Epithelial cell of esophagus (primary cell): ENCODE measurements around the gene POPDC3.
"Not testable (repeated sequence)": the region's sequence is repeated elsewhere in the genome, so short reads cannot be mapped to it uniquely, and the experiment has no call there.

Source experiments
- DNase-seq: peaks from one replicate; pipeline ENCODE4 v3.0.0; 2010; ENCODE audit warnings: low read depth
- H3K4me3 ChIP-seq: 2 replicates; pipeline ENCODE4 v1.5.1; 2011; ENCODE audit warnings: mild to moderate bottlenecking, low read length, control low read depth
- CTCF ChIP-seq: IDR thresholded peaks from 2 replicates; pipeline ENCODE4 v1.5.1; 2011; ENCODE audit warnings: low read depth, mild to moderate bottlenecking, low read length, control low read depth, inconsistent platforms; ENCODE audit not compliant: insufficient read depth; ENCODE audit errors: missing control alignments

The POPDC3 gene, protein sequence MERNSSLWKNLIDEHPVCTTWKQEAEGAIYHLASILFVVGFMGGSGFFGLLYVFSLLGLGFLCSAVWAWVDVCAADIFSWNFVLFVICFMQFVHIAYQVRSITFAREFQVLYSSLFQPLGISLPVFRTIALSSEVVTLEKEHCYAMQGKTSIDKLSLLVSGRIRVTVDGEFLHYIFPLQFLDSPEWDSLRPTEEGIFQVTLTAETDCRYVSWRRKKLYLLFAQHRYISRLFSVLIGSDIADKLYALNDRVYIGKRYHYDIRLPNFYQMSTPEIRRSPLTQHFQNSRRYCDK

DNA sequence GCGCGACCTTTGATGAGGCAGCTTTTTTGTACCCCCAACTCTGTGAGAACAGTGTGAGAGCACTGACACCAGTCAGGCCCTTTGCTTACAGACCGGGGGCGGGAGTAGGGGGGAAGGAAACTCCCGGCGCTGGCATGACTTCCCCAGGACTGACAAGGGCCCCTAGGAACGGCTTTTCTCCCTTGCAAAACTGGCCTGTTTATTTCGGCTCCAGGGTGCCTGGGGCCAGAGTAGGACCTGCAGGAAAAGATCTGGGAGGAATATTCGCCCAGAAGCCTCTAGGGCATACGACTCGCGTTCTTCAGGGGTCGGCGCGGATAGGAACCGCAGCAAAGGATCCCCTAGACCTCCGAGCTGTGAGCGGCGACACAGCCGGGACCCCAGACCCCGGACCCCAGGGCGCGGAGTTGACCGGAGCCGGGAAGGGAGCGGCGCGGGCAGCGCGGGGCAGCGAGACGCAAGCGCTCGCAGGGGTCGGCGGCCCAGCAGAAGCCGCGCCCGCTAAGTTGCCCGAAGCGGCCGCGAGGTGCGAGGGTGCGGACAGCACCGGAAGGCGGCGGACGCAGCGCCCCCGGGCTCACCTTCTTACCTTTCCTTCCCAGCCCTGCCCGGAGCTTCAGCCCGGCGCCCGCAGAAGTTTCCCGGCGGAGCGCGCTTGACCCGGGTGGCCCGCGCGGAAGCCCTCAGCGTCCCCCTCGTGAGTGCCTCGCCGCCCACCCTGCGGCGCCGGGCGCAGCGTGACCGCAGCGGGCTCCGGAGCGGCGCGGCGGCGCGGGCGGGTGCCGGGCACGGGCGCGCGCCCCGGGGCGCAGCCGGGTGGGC lies at the start of gene POPDC3:
TSS of gene POPDC3 (minus strand) at position 771 of the 822 bp plus-strand sequence. CDS start 18,105 bp downstream, outside the sequence.
- peak within 1 kb of the TSS; percentile 46 for H3K4me3 ChIP-seq
- TF ChIP-seq CTCF = no peak
- DNase-seq = peak; percentile 52

DNA sequence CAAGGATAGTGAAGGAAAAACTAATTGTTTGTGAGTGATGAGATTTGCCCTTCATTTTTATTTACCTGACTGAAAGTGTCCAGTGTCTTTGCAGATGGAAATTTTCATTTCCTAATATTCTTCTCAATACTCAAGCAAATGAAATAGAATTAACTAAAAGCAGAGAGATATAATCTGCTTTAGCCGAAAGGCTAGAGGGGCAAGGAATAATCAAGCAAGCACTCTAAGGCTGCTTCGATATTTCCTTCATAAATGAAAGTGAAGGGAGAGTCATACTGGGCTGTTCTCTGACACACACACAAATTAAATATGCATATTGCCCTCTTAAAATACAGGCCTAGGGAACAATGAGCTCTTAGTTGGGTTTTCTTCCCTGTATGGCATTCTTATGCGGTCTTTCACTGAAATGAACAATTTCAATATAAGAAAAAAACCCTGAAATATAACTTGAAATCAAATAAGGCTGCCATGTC lies 47.5 kb upstream of the POPDC3 start:
- DNase-seq = no peak
- no peak overlapping the region for H3K4me3 ChIP-seq
- no peak for TF ChIP-seq CTCF

- no peak overlapping the region for H3K4me3 ChIP-seq
- no peak for DNase-seq
- no peak for TF ChIP-seq CTCF
These were observed 46.9 kb upstream of the POPDC3 start for GRCh38 chr6:105226598-105227294.

GRCh38 chr6:105223242-105223641 lies 43.4 kb upstream of the POPDC3 start:
- no peak for DNase-seq
- H3K4me3 ChIP-seq = no peak overlapping the region
- no peak for TF ChIP-seq CTCF

DNA sequence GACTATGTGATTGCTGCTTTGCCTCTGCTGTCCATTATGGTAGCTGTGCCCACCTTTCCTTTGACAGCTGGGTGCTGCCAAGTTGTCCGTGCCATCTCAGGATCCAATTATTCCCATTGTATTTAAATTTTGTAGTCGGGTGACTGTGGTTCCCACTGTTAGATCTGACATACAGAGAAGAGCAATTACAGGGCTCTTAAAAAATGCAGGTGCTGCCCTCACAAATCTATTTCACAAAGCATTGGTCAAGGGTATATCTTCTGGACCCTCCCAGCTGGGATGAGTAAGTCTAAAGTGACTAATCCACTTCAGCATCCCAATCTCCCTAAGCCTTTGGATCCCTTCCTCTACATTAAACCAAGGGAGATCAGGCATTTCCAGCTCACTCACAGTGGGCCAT lies 41.4 kb upstream of the POPDC3 start:
- peak; percentile 9 for DNase-seq
- H3K4me3 ChIP-seq = not testable (repeated sequence)

DNA sequence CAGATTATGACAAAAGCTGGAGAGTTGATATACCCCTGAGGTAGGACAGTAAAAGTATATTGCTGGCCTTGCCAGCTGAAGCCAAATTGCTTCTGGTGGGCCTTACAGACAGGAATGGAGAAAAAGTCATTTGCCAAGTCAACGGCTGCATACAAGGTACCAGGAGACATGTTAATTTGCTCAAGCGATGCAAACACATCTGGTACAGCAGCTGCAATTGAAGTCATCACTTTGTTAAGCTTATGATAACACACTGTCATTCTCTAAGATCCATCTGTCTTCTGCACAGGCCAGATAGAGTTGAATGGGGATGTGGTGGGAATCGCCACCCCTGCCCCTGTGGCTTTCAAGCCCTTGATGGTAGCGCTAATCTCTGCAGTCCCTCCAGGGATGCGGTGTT lies 40.4 kb upstream of the POPDC3 start:
- H3K4me3 ChIP-seq = no peak overlapping the region
- no peak for TF ChIP-seq CTCF
- no peak for DNase-seq

DNA sequence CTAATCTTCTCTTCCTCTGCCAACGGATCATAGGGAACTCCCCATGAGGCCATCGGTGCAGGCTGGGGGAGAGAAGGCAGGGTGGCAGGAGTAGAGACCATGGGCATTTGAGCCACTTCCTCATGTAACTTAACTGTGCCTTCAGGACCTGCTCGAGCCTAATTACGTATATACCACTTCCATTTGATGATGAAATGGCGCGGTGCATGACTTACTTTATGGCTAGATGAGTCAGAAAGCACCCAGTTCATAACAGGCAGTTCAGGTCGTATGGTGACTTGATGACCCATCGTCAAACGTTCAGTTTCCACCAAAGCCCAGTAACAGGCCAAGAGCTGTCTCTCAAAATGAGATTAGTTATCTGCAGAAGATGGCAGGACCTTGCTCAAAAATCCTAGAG lies 39.4 kb upstream of the POPDC3 start:
- DNase-seq, H3K4me3 ChIP-seq: not testable (repeated sequence)
